H1 (cell line): ENCODE measurements around the gene STARD3. TPM values are rescaled to one million over a fixed set of nuclear protein-coding genes. Genes with fewer than 3 reads are reported as not detected.
A peak's percentile ranks its signal among the peaks of the same experiment; 100 is the strongest.

ENCODE experiments used
- CTCF ChIA-PET: fragments of 300-600 bp; sonication (Branson Sonifier 250); formaldehyde crosslinking; loops from one replicate; lab custom pipeline; 2021; ENCODE audit not compliant: partially characterized antibody; lab: Charles Lee
- POLR2A ChIA-PET: fragments of 300-600 bp; sonication (Branson Sonifier 250); formaldehyde crosslinking; loops from one replicate; lab custom pipeline; 2021; ENCODE audit warnings: inconsistent platforms; ENCODE audit not compliant: partially characterized antibody; lab: Charles Lee
- DNase-seq, 2 experiments: peaks; one replicate each; pipeline versions ENCODE4 v3.0.0 to v3.0.0-alpha.2; 2010 to 2022; ENCODE audit warnings: low spot score in 2 of 2, low read depth in 1 of 2, mixed read lengths in 1 of 2
- FAIRE-seq: peaks from 2 replicates; lab custom pipeline; 2011; peaks lifted over from hg19 to GRCh38; lab: Jason Lieb, UNC
- H2AFZ ChIP-seq: 2 replicates; pipeline ENCODE4 v1.8.1; 2012; ENCODE audit warnings: low read length, inconsistent platforms
- H2AK5ac ChIP-seq: 2 replicates; pipeline ENCODE4 v1.6.1; 2013; ENCODE audit warnings: low read depth, low read length
- H2BK120ac ChIP-seq: replicated peaks from 2 replicates; pipeline ENCODE3; 2013; ENCODE audit warnings: low read depth, low read length, inconsistent platforms
- H2BK12ac ChIP-seq: 2 replicates; pipeline ENCODE4 v1.6.1; 2013; ENCODE audit warnings: low read depth, low read length
- H2BK15ac ChIP-seq: 2 replicates; pipeline ENCODE4 v1.6.1; 2013; ENCODE audit warnings: low read length
- H2BK20ac ChIP-seq: 2 replicates; pipeline ENCODE4 v1.6.1; 2013; ENCODE audit warnings: low read length
- H2BK5ac ChIP-seq: 2 replicates; pipeline ENCODE4 v1.6.1; 2013; ENCODE audit warnings: low read depth, low read length
- H3K14ac ChIP-seq: 2 replicates; pipeline ENCODE4 v1.6.1; 2013; ENCODE audit warnings: inconsistent platforms; ENCODE audit not compliant: insufficient read length
- H3K18ac ChIP-seq: 2 replicates; pipeline ENCODE4 v1.6.1; 2013; ENCODE audit warnings: low read length; ENCODE audit errors: extremely low read depth
- H3K23ac ChIP-seq: 2 replicates; pipeline ENCODE4 v1.6.1; 2013; ENCODE audit warnings: inconsistent platforms; ENCODE audit not compliant: insufficient read length
- H3K23me2 ChIP-seq: 2 replicates; pipeline ENCODE4 v1.6.1; 2013; ENCODE audit warnings: low read depth, low read length
- H3K27ac ChIP-seq: 2 replicates; pipeline ENCODE4 v1.6.1; 2011; ENCODE audit warnings: low read depth, low read length, inconsistent platforms
- H3K27me3 ChIP-seq, 4 experiments: replicated peaks in 1 of 4; 1 replicate in 1 of 4; 2 replicates in 3 of 4; pipeline versions ENCODE4 v1.6.1 to v1.8.1; 2011 to 2013; ENCODE audit warnings: low read length in 3 of 4, mild to moderate bottlenecking in 3 of 4, inconsistent platforms in 2 of 4, mixed read lengths in 2 of 4, moderate library complexity in 1 of 4; ENCODE audit not compliant: control insufficient read depth in 3 of 4, insufficient read depth in 3 of 4; ENCODE audit errors: extremely low read depth in 1 of 4
- H3K36me3 ChIP-seq, 4 experiments: 2 replicates each; pipeline versions ENCODE4 v1.6.1 to v1.8.1; 2011 to 2013; ENCODE audit warnings: mild to moderate bottlenecking in 4 of 4, low read length in 3 of 4, moderate library complexity in 2 of 4, control low read depth in 1 of 4, inconsistent platforms in 1 of 4; ENCODE audit not compliant: insufficient read depth in 4 of 4, control insufficient read depth in 2 of 4
- H3K4ac ChIP-seq: replicated peaks from 2 replicates; pipeline ENCODE3; 2013; ENCODE audit warnings: low read length, low read depth, mixed read lengths, inconsistent platforms; ENCODE audit not compliant: insufficient read length
- H3K4me1 ChIP-seq, 4 experiments: replicated peaks in 1 of 4; 1 replicate in 1 of 4; 2 replicates in 3 of 4; pipeline versions ENCODE4 v1.6.1 to v1.8.1; 2011 to 2013; ENCODE audit warnings: low read length in 3 of 4, inconsistent platforms in 2 of 4, mixed read lengths in 1 of 4; ENCODE audit not compliant: insufficient read depth in 4 of 4, control insufficient read depth in 3 of 4
- H3K4me2 ChIP-seq, 2 experiments: 2 replicates each; pipeline versions ENCODE4 v1.6.1 to v1.8.1; 2011 to 2013; ENCODE audit warnings: low read depth in 2 of 2, low read length in 2 of 2, control low read depth in 1 of 2, inconsistent platforms in 1 of 2, mild to moderate bottlenecking in 1 of 2; ENCODE audit not compliant: insufficient read depth in 1 of 2
- H3K4me3 ChIP-seq, 4 experiments: fragments of 200-600, 300-600 bp in 1 of 4; sonication (generic), shearing (Covaris generic), sonication (Bioruptor Twin) in 1 of 4; 2 replicates each; pipeline versions ENCODE4 v1.5.1 to v1.8.1; 2011 to 2016; ENCODE audit warnings: low read length in 4 of 4, low read depth in 3 of 4, control low read depth in 2 of 4, inconsistent platforms in 2 of 4, mild to moderate bottlenecking in 2 of 4, mixed read lengths in 1 of 4, moderate library complexity in 1 of 4; ENCODE audit not compliant: insufficient read depth in 2 of 4; ENCODE audit errors: extremely low read depth in 1 of 4
- H3K56ac ChIP-seq: replicated peaks from 2 replicates; pipeline ENCODE3; 2013; ENCODE audit warnings: low read depth, mild to moderate bottlenecking, mixed read lengths, low read length, inconsistent platforms; ENCODE audit not compliant: insufficient read length
- H3K79me1 ChIP-seq: 2 replicates; pipeline ENCODE4 v1.6.1; 2013; ENCODE audit warnings: low read depth, low read length, control low read depth
- H3K79me2 ChIP-seq, 2 experiments: 2 replicates each; pipeline versions ENCODE4 v1.6.1 to v1.8.1; 2012 to 2013; ENCODE audit warnings: low read length in 2 of 2, mild to moderate bottlenecking in 2 of 2, inconsistent platforms in 1 of 2; ENCODE audit not compliant: insufficient read depth in 2 of 2, control insufficient read depth in 1 of 2
- H3K9ac ChIP-seq, 4 experiments: replicated peaks in 1 of 4; 1 replicate in 1 of 4; 2 replicates in 3 of 4; pipeline versions ENCODE4 v1.6.1 to v1.8.1; 2011 to 2013; ENCODE audit warnings: low read depth in 3 of 4, low read length in 3 of 4, control low read depth in 2 of 4, mild to moderate bottlenecking in 2 of 4, moderate library complexity in 2 of 4, inconsistent platforms in 1 of 4; ENCODE audit errors: extremely low read depth in 1 of 4
- H3K9me3 ChIP-seq, 2 experiments: 2 replicates each; pipeline versions ENCODE4 v1.6.1 to v1.8.1; 2012 to 2013; ENCODE audit warnings: mild to moderate bottlenecking in 2 of 2, moderate library complexity in 2 of 2, control low read depth in 1 of 2, inconsistent platforms in 1 of 2, low read depth in 1 of 2, low read length in 1 of 2, mixed read lengths in 1 of 2; ENCODE audit not compliant: insufficient read depth in 2 of 2
- H4K20me1 ChIP-seq, 2 experiments: replicated peaks in 1 of 2; 2 replicates each; pipeline versions ENCODE3 to v1.8.1; 2011 to 2013; ENCODE audit warnings: inconsistent platforms in 2 of 2, low read length in 2 of 2, mild to moderate bottlenecking in 1 of 2; ENCODE audit not compliant: insufficient read depth in 2 of 2, control insufficient read depth in 1 of 2
- H4K5ac ChIP-seq: 2 replicates; pipeline ENCODE4 v1.6.1; 2013; ENCODE audit warnings: low read length, low read depth, mixed read lengths, inconsistent platforms; ENCODE audit not compliant: insufficient read length
- H4K8ac ChIP-seq: 2 replicates; pipeline ENCODE4 v1.8.0; 2013; ENCODE audit warnings: mild to moderate bottlenecking, moderate library complexity, low read length, inconsistent platforms; ENCODE audit not compliant: insufficient read depth; ENCODE audit errors: extremely low read depth
- H4K91ac ChIP-seq: replicated peaks from 2 replicates; pipeline ENCODE3; 2013; ENCODE audit warnings: low read length, mixed read lengths, inconsistent platforms; ENCODE audit not compliant: insufficient read length
- EGR1 ChIP-seq: IDR thresholded peaks from 2 replicates; pipeline ENCODE4 v1.6.1; 2011; ENCODE audit warnings: low read depth, low read length, borderline replicate concordance
- USF2 ChIP-seq: IDR thresholded peaks from 2 replicates; pipeline ENCODE4 v1.6.1; 2011; ENCODE audit warnings: low read length, improper control_type of control experiment
- WGBS, 2 experiments: shearing (Covaris generic) in 1 of 2; methylation state at CpG; one replicate each; pipeline versions ENCODE4 v1.1.6 to v1.1.7; 2013 to 2015; ENCODE audit warnings: low lambda C conversion rate in 2 of 2, mixed read lengths in 2 of 2, inconsistent platforms in 1 of 2, low coverage in 1 of 2, missing lambda C conversion rate in 1 of 2; ENCODE audit not compliant: insufficient replicate concordance in 2 of 2, insufficient coverage in 1 of 2, insufficient read length in 1 of 2; ENCODE audit errors: extremely low coverage in 1 of 2, missing lambda C conversion rate in 1 of 2; 5-methylcytosine and 5-hydroxymethylcytosine counted together
- polyA plus RNA-seq, 7 experiments: library from polyadenylated mRNA; depleted of rRNA in 3 of 7; stranded (reverse) in 5 of 7; unstranded in 2 of 7; fragments of >200 nt in 5 of 7; fragments of 200-250 nt in 2 of 7; gene quantifications; 1 replicate in 5 of 7; 2 replicates in 1 of 7; 4 replicates in 1 of 7; pipeline versions ENCODE4 v1.2.1 to v1.2.3, GENCODE V29; 2011 to 2013; ENCODE audit warnings: missing spikeins in 2 of 7, mixed read lengths in 2 of 7
- total RNA-seq: library from RNA; stranded (reverse); fragmentation: NEBNext Ultra II Directional; extraction: Animal tissue kit (Norgen Biotek cat#: 25700); gene quantifications from 2 replicates; pipeline ENCODE4 v1.2.1, GENCODE V29; 2021

STARD3 gene
- total and polyA plus RNA-seq, 2 of the 8 experiments (the other 6 are each of a cell fraction or from before 2014, with no cell fraction given), result 47.6 to 80.3 TPM

- DNase-seq (peak in 1 of 2 experiments; percentile 58), FAIRE-seq (no peak)
- no peak overlapping the region for H2AFZ ChIP-seq
- peaks cover 6 to 16% of the 10 kb centered on the region in 2 experiments for H4K20me1 ChIP-seq
- H2BK120ac ChIP-seq, result no peak overlapping the region
- no peak overlapping the region for H3K23ac ChIP-seq
- 14% methylated on average over 11 of the region's 11 CpGs; no CpG with 5 or more reads in 1 of the 2 experiments for WGBS, 2 experiments
- no peaks in the 10 kb centered on the region for H3K79me1 ChIP-seq
- peaks cover 8% of the 10 kb centered on the region; the same call in 1 of the 2 replicates for H3K23me2 ChIP-seq
- H3K14ac ChIP-seq, result no peak overlapping the region
- H3K27me3 ChIP-seq, result peaks cover 58 to 88% (median 85%) of the 10 kb centered on the region in 4 experiments
- H2BK12ac ChIP-seq, result peak overlapping the region; percentile 29; the same call in 1 of the 2 replicates
- ChIA-PET CTCF (interaction anchor here (0.7 to 2.1 kb wide), 10 partner anchors 16 to 76 kb away, joined by 3 to 17 read pairs (median 4); no protein-coding TSS in a partner anchor), POLR2A (interaction anchor here (0.7 to 1.4 kb wide), 6 partner anchors 8 to 41 kb away, joined by 3 to 6 read pairs (median 3); no protein-coding TSS in a partner anchor)
- no peaks in the 10 kb centered on the region for H3K79me2 ChIP-seq
- peak overlapping the region; percentile 92; the same call in 1 of the 2 replicates for H2BK15ac ChIP-seq
- H2BK5ac ChIP-seq, result no peak overlapping the region; the same call in 1 of the 2 replicates
- peak overlapping the region; percentile 59 to 66 for H3K4me2 ChIP-seq
- no peak overlapping the region for H3K56ac ChIP-seq
- peaks cover 0 to 2% (median 0%) of the 10 kb centered on the region in 4 experiments; a peak in 1 of 8 replicates for H3K36me3 ChIP-seq
- no peak overlapping the region for H3K4ac ChIP-seq
- peak overlapping the region; percentile 74; the same call in 1 of the 2 replicates for H2BK20ac ChIP-seq
- peak overlapping the region; percentile 26; the same call in 1 of the 2 replicates for H2AK5ac ChIP-seq
- H3K18ac ChIP-seq, result peak overlapping the region; percentile 32; the same call in 1 of the 2 replicates
- no peak overlapping the region for H4K5ac ChIP-seq
- no peaks in the 10 kb centered on the region for H3K9me3 ChIP-seq
- H3K4me3 ChIP-seq, result peak overlapping the region in 1 of 4 experiments; percentile 51; a peak in 2 of 8 replicates
- H4K91ac ChIP-seq, result no peak overlapping the region
- peaks cover 5 to 42% (median 31%) of the 10 kb centered on the region in 4 experiments for H3K4me1 ChIP-seq
- H3K27ac ChIP-seq, result no peak overlapping the region
- H4K8ac ChIP-seq, result no peak overlapping the region
- no peak overlapping the region for H3K9ac ChIP-seq
- TF ChIP-seq EGR1 (no peak), USF2 (no peak)
Measured at GRCh38 chr17:39595928-39596510, 40.9 kb upstream of the STARD3 start.
